Measurements from ENCODE around the gene ZNF35. TPM values are rescaled to one million over a fixed set of nuclear protein-coding genes. Genes with fewer than 3 reads are reported as not detected.

The ZNF35 gene
- total RNA-seq, result 42.3 TPM

GRCh38 chr3:44648564-44649229 lies at the start of gene ZNF35:
Gene ZNF35 (plus strand): TSS chr3:44648732. CDS start chr3:44651068, 2,336 bp downstream.

GRCh38 chr3:44624749-44625480 lies 23.6 kb upstream of the ZNF35 start, which contains the start of gene ZNF197:
Gene ZNF197 (plus strand): TSS chr3:44625036. CDS start chr3:44629155, 4,119 bp downstream.

Other genes starting within 250 kb of the ZNF35 start
- gene ZNF445, start 171.1 kb upstream of the ZNF35 start, total RNA-seq, result 49.8 TPM
- 47.3 TPM for gene ZKSCAN7, start 93.5 kb upstream of the ZNF35 start, total RNA-seq
- 28.5 TPM for gene ZNF660, start 63.8 kb upstream of the ZNF35 start, total RNA-seq
- gene ZNF197, start 23.7 kb upstream of the ZNF35 start, total RNA-seq, result 68.2 TPM
- 14.1 TPM for gene ZNF502, start 63.9 kb downstream of the ZNF35 start, total RNA-seq
- gene ZNF501, start 80.9 kb downstream of the ZNF35 start, total RNA-seq, result 25.0 TPM
- gene KIAA1143, start 112.9 kb downstream of the ZNF35 start, total RNA-seq, result 25.0 TPM
- gene KIF15, start 113.1 kb downstream of the ZNF35 start, total RNA-seq, result 11.0 TPM
- 5.3 TPM for gene TMEM42, start 213.2 kb downstream of the ZNF35 start, total RNA-seq
- gene TGM4, start 225.9 kb downstream of the ZNF35 start, total RNA-seq, result not detected

Measured in parietal lobe (tissue), 1 donor.